KMS-11 (cell line): Measurements from ENCODE around the gene CHST12.

Source experiments
- H2AFZ ChIP-seq: fragments of 200-600 bp; sonication (generic); 2 replicates; pipeline ENCODE4 v1.6.1; 2016; ENCODE audit warnings: antibody characterized with exemption, mixed run types, low read depth
- H3K27ac ChIP-seq: fragments of 200-600 bp; sonication (generic); 2 replicates; pipeline ENCODE4 v1.6.1; 2016; ENCODE audit warnings: mild to moderate bottlenecking, mixed run types
- H3K27me3 ChIP-seq: fragments of 200-600 bp; sonication (generic); 2 replicates; pipeline ENCODE4 v1.6.1; 2017; ENCODE audit warnings: mild to moderate bottlenecking, low read depth, mixed run types, moderate library complexity; ENCODE audit not compliant: insufficient read depth
- H3K36me3 ChIP-seq: fragments of 200-600 bp; sonication (generic); 2 replicates; pipeline ENCODE4 v1.6.1; 2017; ENCODE audit warnings: mild to moderate bottlenecking, mixed run types; ENCODE audit not compliant: insufficient read depth
- H3K4me1 ChIP-seq: fragments of 200-600 bp; sonication (generic); 2 replicates; pipeline ENCODE4 v1.6.1; 2016; ENCODE audit warnings: mild to moderate bottlenecking, low read depth, mixed run types; ENCODE audit not compliant: poor library complexity, severe bottlenecking
- H3K4me2 ChIP-seq: fragments of 200-600 bp; sonication (generic); 2 replicates; pipeline ENCODE4 v1.7.0; 2016; ENCODE audit warnings: mild to moderate bottlenecking, mixed run types
- H3K4me3 ChIP-seq: fragments of 200-600 bp; sonication (generic); IDR thresholded peaks from 2 replicates; pipeline ENCODE4 v1.6.1; 2017; ENCODE audit warnings: low read depth, low read length, mixed read lengths; ENCODE audit not compliant: insufficient read depth
- H3K79me2 ChIP-seq: fragments of 200-600 bp; sonication (generic); 2 replicates; pipeline ENCODE4 v1.6.1; 2016; ENCODE audit warnings: low read depth, mixed run types; ENCODE audit not compliant: insufficient read depth
- H3K9ac ChIP-seq: fragments of 200-600 bp; sonication (generic); 2 replicates; pipeline ENCODE4 v1.6.1; 2016; ENCODE audit warnings: mild to moderate bottlenecking, mixed run types
- H4K20me1 ChIP-seq: fragments of 200-600 bp; sonication (generic); 2 replicates; pipeline ENCODE4 v1.6.1; 2016; ENCODE audit warnings: mild to moderate bottlenecking, mixed run types; ENCODE audit not compliant: insufficient read depth
- TF ChIP-seq, protein P1 (sequence below): fragments of 200-600 bp; sonication (generic); conservative IDR thresholded peaks from 2 replicates; pipeline ENCODE4 v1.6.1; 2017; ENCODE audit warnings: low read depth, mild to moderate bottlenecking, antibody characterized with exemption, low read length, moderate library complexity, mixed read lengths

The CHST12 gene

DNA sequence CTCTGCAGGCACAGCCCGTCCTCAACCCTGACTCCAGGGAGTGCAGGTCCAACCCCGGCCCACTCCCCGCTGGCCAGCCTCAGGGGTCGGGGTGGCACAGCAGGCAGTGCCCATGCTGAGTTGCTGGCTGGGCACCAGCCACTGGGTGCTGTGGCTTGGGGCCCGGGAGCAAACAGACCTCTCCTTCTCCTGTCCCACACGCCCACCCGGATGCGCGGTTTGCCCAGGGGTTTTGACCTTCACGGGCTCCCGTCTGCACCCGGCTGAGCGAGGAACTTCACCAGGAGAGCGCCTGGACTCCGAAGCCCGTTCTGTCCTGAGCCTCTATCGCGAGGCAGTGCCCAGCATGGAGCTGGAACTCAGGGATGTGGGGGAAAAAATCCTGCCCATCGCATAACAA lies 75.4 kb downstream of the CHST12 start:
- TF ChIP-seq, protein P1, sequence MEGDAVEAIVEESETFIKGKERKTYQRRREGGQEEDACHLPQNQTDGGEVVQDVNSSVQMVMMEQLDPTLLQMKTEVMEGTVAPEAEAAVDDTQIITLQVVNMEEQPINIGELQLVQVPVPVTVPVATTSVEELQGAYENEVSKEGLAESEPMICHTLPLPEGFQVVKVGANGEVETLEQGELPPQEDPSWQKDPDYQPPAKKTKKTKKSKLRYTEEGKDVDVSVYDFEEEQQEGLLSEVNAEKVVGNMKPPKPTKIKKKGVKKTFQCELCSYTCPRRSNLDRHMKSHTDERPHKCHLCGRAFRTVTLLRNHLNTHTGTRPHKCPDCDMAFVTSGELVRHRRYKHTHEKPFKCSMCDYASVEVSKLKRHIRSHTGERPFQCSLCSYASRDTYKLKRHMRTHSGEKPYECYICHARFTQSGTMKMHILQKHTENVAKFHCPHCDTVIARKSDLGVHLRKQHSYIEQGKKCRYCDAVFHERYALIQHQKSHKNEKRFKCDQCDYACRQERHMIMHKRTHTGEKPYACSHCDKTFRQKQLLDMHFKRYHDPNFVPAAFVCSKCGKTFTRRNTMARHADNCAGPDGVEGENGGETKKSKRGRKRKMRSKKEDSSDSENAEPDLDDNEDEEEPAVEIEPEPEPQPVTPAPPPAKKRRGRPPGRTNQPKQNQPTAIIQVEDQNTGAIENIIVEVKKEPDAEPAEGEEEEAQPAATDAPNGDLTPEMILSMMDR, result no peak
- H2AFZ ChIP-seq, result no peak overlapping the region
- H3K9ac ChIP-seq, result no peak overlapping the region
- no peaks in the 10 kb centered on the region for H3K4me1 ChIP-seq
- H4K20me1 ChIP-seq, result no peaks in the 10 kb centered on the region
- peaks cover 63% of the 10 kb centered on the region for H3K27me3 ChIP-seq
- no peak overlapping the region for H3K27ac ChIP-seq
- no peak overlapping the region for H3K4me3 ChIP-seq
- no peak overlapping the region for H3K4me2 ChIP-seq
- H3K36me3 ChIP-seq, result no peaks in the 10 kb centered on the region
- H3K79me2 ChIP-seq, result no peaks in the 10 kb centered on the region

DNA sequence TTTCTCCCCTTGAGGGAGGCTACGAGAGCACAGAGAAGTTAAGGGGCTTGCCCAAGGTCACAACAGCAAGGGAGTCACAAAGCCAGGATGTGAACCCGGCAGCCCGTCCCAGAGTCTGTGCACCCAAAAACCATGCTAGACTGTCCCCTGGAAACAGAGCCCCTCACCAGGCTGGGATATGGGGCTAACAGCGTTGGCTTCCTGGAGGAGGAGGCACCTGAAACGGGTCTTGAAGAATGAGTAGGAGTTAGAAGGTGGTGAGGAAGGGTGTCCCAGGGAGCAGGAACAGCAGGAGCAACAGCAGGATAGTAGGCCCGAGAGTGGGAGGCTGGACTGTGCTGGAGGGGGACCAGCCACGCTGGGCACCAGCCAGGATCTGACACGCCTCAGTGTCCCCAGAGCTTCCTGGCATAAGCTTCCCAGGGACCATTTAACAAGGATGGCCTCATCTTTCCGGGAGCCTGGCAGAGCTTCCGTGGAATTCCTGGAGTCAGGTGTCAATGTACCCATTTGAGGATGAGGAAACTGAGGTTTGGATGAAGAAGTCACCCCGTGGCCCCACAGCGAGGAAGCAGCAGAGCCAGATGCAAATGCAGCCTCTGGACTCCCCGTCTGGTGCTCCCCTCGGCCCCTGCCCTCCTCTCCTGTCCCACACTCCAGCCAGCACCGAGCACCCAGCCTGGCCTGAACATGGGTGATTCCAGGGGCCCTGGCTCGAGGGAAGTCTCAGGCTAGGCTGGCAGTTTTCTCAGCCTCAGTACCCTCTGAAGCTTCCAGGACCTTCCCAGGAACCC lies 76.1 kb downstream of the CHST12 start:
- Histone ChIP-seq H3K4me3 (no peak overlapping the region), H3K4me2 (no peak overlapping the region), H3K4me1 (no peaks in the 10 kb centered on the region), H3K9ac (no peak overlapping the region), H3K79me2 (no peaks in the 10 kb centered on the region), H2AFZ (no peak overlapping the region), H3K36me3 (no peaks in the 10 kb centered on the region), H3K27ac (no peak overlapping the region), H3K27me3 (peaks cover 66% of the 10 kb centered on the region), H4K20me1 (no peaks in the 10 kb centered on the region)
- TF ChIP-seq, protein P1, result no peak

DNA sequence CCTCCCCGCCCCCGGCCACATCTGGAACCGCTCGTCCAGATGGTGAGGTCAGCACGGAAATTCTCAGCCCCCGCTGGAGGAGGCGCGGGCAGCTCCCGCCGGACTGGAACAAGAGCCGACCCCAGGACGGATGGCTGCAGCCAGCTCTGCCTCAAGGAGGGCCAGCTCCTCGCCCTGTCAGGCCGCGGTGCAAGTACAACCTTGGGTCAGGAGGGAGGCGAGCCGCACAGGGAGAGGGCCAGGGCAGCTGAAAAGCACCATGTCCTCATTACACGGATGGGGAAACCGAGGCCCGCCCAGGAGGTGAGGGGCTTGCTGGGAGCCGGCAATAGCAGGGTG lies 76.6 kb downstream of the CHST12 start:
- Histone ChIP-seq H3K79me2 (no peaks in the 10 kb centered on the region), H3K4me2 (no peak overlapping the region), H3K27ac (no peak overlapping the region), H3K27me3 (peaks cover 64% of the 10 kb centered on the region), H3K9ac (no peak overlapping the region), H3K4me1 (no peaks in the 10 kb centered on the region), H4K20me1 (no peaks in the 10 kb centered on the region), H2AFZ (no peak overlapping the region), H3K4me3 (no peak overlapping the region), H3K36me3 (no peaks in the 10 kb centered on the region)
- TF ChIP-seq, protein P1, result no peak

DNA sequence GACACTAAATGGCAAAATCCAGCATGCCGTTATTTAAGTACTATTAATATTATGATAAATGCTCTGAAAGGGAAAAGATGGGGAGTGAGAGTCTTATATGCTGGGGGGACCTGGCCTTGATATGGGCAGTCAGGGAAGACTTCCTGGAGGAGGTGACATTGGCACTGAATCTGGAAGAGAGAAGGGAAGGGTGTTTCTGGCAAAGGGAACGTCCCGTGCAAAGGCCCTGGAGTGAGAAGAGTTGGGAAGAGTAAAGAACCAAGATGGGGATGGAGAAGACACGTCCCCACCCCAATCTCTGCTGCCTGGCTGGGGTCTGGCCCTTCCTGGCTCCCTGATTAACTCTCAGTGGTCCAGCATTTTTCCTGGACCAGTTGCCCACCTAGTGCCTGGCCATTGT lies 77.8 kb downstream of the CHST12 start:
- Histone ChIP-seq H3K4me2 (no peak overlapping the region), H3K4me1 (no peaks in the 10 kb centered on the region), H3K36me3 (no peaks in the 10 kb centered on the region), H3K9ac (no peak overlapping the region), H2AFZ (no peak overlapping the region), H3K79me2 (no peaks in the 10 kb centered on the region), H3K27me3 (peaks cover 57% of the 10 kb centered on the region), H3K4me3 (no peak overlapping the region), H3K27ac (no peak overlapping the region), H4K20me1 (no peaks in the 10 kb centered on the region)
- TF ChIP-seq, protein P1, result no peak
